Trophoblast cell (in vitro differentiated cells and primary cell): Measurements from ENCODE around the gene TEX53.
A peak's percentile ranks its signal among the peaks of the same experiment; 100 is the strongest.

Experiments used
- DNase-seq, 2 donors: peaks; one replicate each; pipeline ENCODE4 v3.0.0-alpha.2; 2016
- H2AFZ ChIP-seq: 2 replicates; pipeline ENCODE4 v1.6.1; 2013; ENCODE audit warnings: low read length, moderate library complexity, mild to moderate bottlenecking; ENCODE audit not compliant: insufficient read depth, poor library complexity
- H2AK5ac ChIP-seq: 2 replicates; pipeline ENCODE4 v1.6.1; 2013; ENCODE audit warnings: mild to moderate bottlenecking, low read length
- H2BK120ac ChIP-seq: 2 replicates; pipeline ENCODE4 v1.6.1; 2013; ENCODE audit warnings: low read length, mild to moderate bottlenecking, moderate library complexity; ENCODE audit not compliant: insufficient read depth, poor library complexity
- H2BK12ac ChIP-seq: 2 replicates; pipeline ENCODE4 v1.6.1; 2013; ENCODE audit warnings: mild to moderate bottlenecking, low read length, moderate library complexity
- H2BK5ac ChIP-seq: 2 replicates; pipeline ENCODE4 v1.6.1; 2013; ENCODE audit warnings: low read length, low read depth, moderate library complexity, mild to moderate bottlenecking; ENCODE audit not compliant: poor library complexity
- H3K14ac ChIP-seq: 2 replicates; pipeline ENCODE4 v1.6.1; 2013; ENCODE audit warnings: mild to moderate bottlenecking, low read length
- H3K18ac ChIP-seq: 2 replicates; pipeline ENCODE4 v1.6.1; 2013; ENCODE audit warnings: mild to moderate bottlenecking, low read length
- H3K23ac ChIP-seq: 2 replicates; pipeline ENCODE4 v1.6.1; 2013; ENCODE audit warnings: low read length
- H3K27ac ChIP-seq: 2 replicates; pipeline ENCODE4 v1.5.1; 2013; ENCODE audit warnings: low read depth, mild to moderate bottlenecking, inconsistent platforms, low read length, moderate library complexity
- H3K27me3 ChIP-seq: 2 replicates; pipeline ENCODE4 v1.6.1; 2013; ENCODE audit warnings: inconsistent platforms, mild to moderate bottlenecking, low read length, moderate library complexity; ENCODE audit not compliant: insufficient read depth
- H3K36me3 ChIP-seq, 2 experiments: 1 replicate in 1 of 2; 2 replicates in 1 of 2; pipeline ENCODE4 v1.6.1; 2013; ENCODE audit warnings: low read length in 2 of 2, mild to moderate bottlenecking in 2 of 2, moderate library complexity in 1 of 2; ENCODE audit not compliant: insufficient read depth in 2 of 2, control insufficient read depth in 1 of 2
- H3K4ac ChIP-seq: 2 replicates; pipeline ENCODE4 v1.6.1; 2013; ENCODE audit warnings: low read depth, mild to moderate bottlenecking, low read length, moderate library complexity
- H3K4me1 ChIP-seq, 2 experiments: 1 replicate in 1 of 2; 2 replicates in 1 of 2; pipeline ENCODE4 v1.6.1; 2013; ENCODE audit warnings: low read length in 2 of 2, mild to moderate bottlenecking in 2 of 2, moderate library complexity in 1 of 2; ENCODE audit not compliant: insufficient read depth in 2 of 2, control insufficient read depth in 1 of 2
- H3K4me2 ChIP-seq: 2 replicates; pipeline ENCODE4 v1.6.1; 2013; ENCODE audit warnings: inconsistent platforms, mild to moderate bottlenecking, low read length, moderate library complexity
- H3K4me3 ChIP-seq: 2 replicates; pipeline ENCODE4 v1.5.1; 2013; ENCODE audit warnings: mild to moderate bottlenecking, low read depth, low read length, inconsistent platforms
- H3K79me1 ChIP-seq: one replicate; pipeline ENCODE4 v1.6.1; 2013; ENCODE audit warnings: low read length
- H3K79me2 ChIP-seq: 2 replicates; pipeline ENCODE4 v1.6.1; 2013; ENCODE audit warnings: low read length, mild to moderate bottlenecking; ENCODE audit not compliant: control insufficient read depth, insufficient read depth, poor library complexity
- H3K9ac ChIP-seq: 2 replicates; pipeline ENCODE4 v1.6.1; 2013; ENCODE audit warnings: mild to moderate bottlenecking, low read length
- H3K9me3 ChIP-seq: 2 replicates; pipeline ENCODE4 v1.6.1; 2013; ENCODE audit warnings: low read depth, mild to moderate bottlenecking, control low read depth, inconsistent platforms, low read length; ENCODE audit not compliant: insufficient read depth
- H4K12ac ChIP-seq: 2 replicates; pipeline ENCODE4 v1.6.1; 2013; ENCODE audit warnings: low read depth, mild to moderate bottlenecking, low read length, moderate library complexity
- H4K8ac ChIP-seq: 2 replicates; pipeline ENCODE4 v1.6.1; 2013; ENCODE audit warnings: low read depth, mild to moderate bottlenecking, low read length, moderate library complexity
- H4K91ac ChIP-seq: one replicate; pipeline ENCODE4 v1.6.1; 2013; ENCODE audit warnings: low read depth, mild to moderate bottlenecking, low read length, moderate library complexity
- WGBS: extraction: QIAGEN DNeasy Blood & Tissue Kit; methylation state at CpG from one replicate; pipeline ENCODE4 v1.1.7; 2013; ENCODE audit warnings: missing lambda C conversion rate; ENCODE audit not compliant: insufficient read length, insufficient coverage; ENCODE audit errors: extremely low coverage; 5-methylcytosine and 5-hydroxymethylcytosine counted together

TEX53 gene

GRCh38 chr9:114669961-114670360 lies 12.4 kb upstream of the TEX53 start:
- Histone ChIP-seq H4K12ac (no peak overlapping the region), H2BK120ac (no peak overlapping the region), H2BK12ac (no peak overlapping the region), H3K18ac (no peak overlapping the region), H3K9me3 (no peaks in the 10 kb centered on the region), H3K4me1 (no peaks in the 10 kb centered on the region), H4K91ac (no peak overlapping the region), H3K79me1 (no peaks in the 10 kb centered on the region), H3K79me2 (no peaks in the 10 kb centered on the region), H2AK5ac (no peak overlapping the region), H3K4ac (no peak overlapping the region), H3K4me2 (no peak overlapping the region), H2BK5ac (no peak overlapping the region), H3K27me3 (no peaks in the 10 kb centered on the region), H2AFZ (no peak overlapping the region), H3K23ac (no peak overlapping the region), H3K9ac (no peak overlapping the region), H3K4me3 (no peak overlapping the region), H4K8ac (no peak overlapping the region), H3K27ac (no peak overlapping the region), H3K36me3 (no peaks in the 10 kb centered on the region), H3K14ac (no peak overlapping the region)
- no peak for DNase-seq

DNA sequence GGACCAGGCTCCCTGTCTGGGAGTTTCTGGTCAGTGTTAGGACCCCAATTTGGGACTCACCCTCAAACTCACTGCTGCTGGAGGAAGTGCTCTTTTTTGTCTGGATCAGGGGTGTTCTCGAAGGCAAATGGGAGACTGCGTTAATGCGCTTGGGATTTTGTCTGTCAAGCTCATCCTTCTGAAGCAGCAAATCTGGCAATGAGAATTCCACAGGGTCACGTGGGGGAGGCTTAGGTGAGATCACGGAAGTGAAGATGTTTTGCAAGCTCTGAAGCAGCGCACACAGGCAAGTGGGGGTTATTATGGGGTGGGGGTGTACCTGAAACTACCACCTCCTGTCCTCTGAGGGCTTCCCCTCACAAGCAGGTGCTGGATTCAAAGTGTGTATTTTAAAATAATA lies 10.5 kb upstream of the TEX53 start:
- WGBS: no CpG with 5 or more reads among the region's 6 CpGs
- DNase-seq: no peak
- Histone ChIP-seq H3K9ac (no peak overlapping the region), H2BK12ac (no peak overlapping the region), H3K9me3 (no peaks in the 10 kb centered on the region), H3K4me2 (no peak overlapping the region), H3K4me3 (no peak overlapping the region), H3K36me3 (no peaks in the 10 kb centered on the region), H3K27me3 (no peaks in the 10 kb centered on the region), H3K27ac (no peak overlapping the region), H3K4ac (no peak overlapping the region), H2AK5ac (no peak overlapping the region), H3K4me1 (no peaks in the 10 kb centered on the region), H4K12ac (no peak overlapping the region), H4K91ac (no peak overlapping the region), H3K18ac (no peak overlapping the region), H2BK5ac (no peak overlapping the region), H2BK120ac (no peak overlapping the region), H3K79me1 (no peaks in the 10 kb centered on the region), H4K8ac (no peak overlapping the region), H2AFZ (no peak overlapping the region), H3K79me2 (no peaks in the 10 kb centered on the region), H3K14ac (no peak overlapping the region), H3K23ac (no peak overlapping the region)

DNA sequence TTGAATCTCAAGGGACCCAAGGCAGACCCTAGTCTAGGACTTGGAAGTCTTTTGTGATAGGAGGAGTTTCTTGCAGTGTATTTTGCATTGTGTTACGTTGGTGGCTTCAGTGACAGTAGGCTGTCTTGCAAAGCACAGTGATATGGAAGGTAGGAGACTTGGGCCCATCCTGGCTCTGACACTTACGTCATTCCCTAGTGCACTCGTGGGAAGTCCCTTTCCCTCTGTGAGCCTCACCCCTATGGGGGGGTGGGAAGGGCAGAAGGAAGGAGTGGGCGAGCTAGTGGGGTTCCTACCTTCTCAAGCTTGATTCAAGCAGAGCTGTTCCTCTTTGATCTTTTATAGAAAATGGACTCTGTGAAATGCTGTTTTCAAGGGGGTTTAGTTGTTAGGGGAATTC lies 9.2 kb upstream of the TEX53 start:
- no peaks in the 10 kb centered on the region for H3K79me2 ChIP-seq
- H4K8ac ChIP-seq: no peak overlapping the region
- H3K14ac ChIP-seq: no peak overlapping the region
- H3K27ac ChIP-seq: no peak overlapping the region
- DNase-seq: peak in 1 of 2 donors; percentile 7
- H3K23ac ChIP-seq: no peak overlapping the region
- no peaks in the 10 kb centered on the region for H3K4me1 ChIP-seq
- no peak overlapping the region for H3K4me2 ChIP-seq
- H3K9ac ChIP-seq: no peak overlapping the region
- H4K91ac ChIP-seq: no peak overlapping the region
- no peak overlapping the region for H3K18ac ChIP-seq
- no peak overlapping the region for H2AFZ ChIP-seq
- no peak overlapping the region for H2AK5ac ChIP-seq
- H2BK12ac ChIP-seq: no peak overlapping the region
- no peak overlapping the region for H4K12ac ChIP-seq
- no CpG with 5 or more reads among the region's 4 CpGs for WGBS
- no peaks in the 10 kb centered on the region for H3K79me1 ChIP-seq
- no peaks in the 10 kb centered on the region for H3K27me3 ChIP-seq
- H3K9me3 ChIP-seq: no peaks in the 10 kb centered on the region
- no peak overlapping the region for H2BK120ac ChIP-seq
- H3K4ac ChIP-seq: no peak overlapping the region
- no peak overlapping the region for H2BK5ac ChIP-seq
- no peak overlapping the region for H3K4me3 ChIP-seq
- H3K36me3 ChIP-seq: no peaks in the 10 kb centered on the region

GRCh38 chr9:114666401-114666800 lies 8.8 kb upstream of the TEX53 start:
- Histone ChIP-seq H2BK5ac (no peak overlapping the region), H3K4me2 (no peak overlapping the region), H3K9me3 (no peaks in the 10 kb centered on the region), H3K79me1 (no peaks in the 10 kb centered on the region), H4K8ac (no peak overlapping the region), H3K18ac (no peak overlapping the region), H3K4me3 (no peak overlapping the region), H3K4me1 (no peaks in the 10 kb centered on the region), H2AK5ac (no peak overlapping the region), H3K27ac (no peak overlapping the region), H4K12ac (no peak overlapping the region), H4K91ac (no peak overlapping the region), H3K36me3 (no peaks in the 10 kb centered on the region), H3K79me2 (no peaks in the 10 kb centered on the region), H3K4ac (no peak overlapping the region), H3K9ac (no peak overlapping the region), H2BK120ac (no peak overlapping the region), H3K27me3 (no peaks in the 10 kb centered on the region), H3K23ac (no peak overlapping the region), H2BK12ac (no peak overlapping the region), H2AFZ (no peak overlapping the region), H3K14ac (no peak overlapping the region)
- peak; percentile 74 to 80 for DNase-seq
- no CpG with 5 or more reads among the region's 5 CpGs for WGBS
